Neuronal stem cell (in vitro differentiated cells): ENCODE measurements around the gene ZNF385B.

Experiments
- DNase-seq: peaks from one replicate; pipeline ENCODE4 v3.0.0-alpha.2; 2013; ENCODE audit warnings: low spot score
- H2AFZ ChIP-seq: one replicate; pipeline ENCODE4 v1.6.1; 2013; ENCODE audit warnings: mild to moderate bottlenecking, low read length, inconsistent platforms
- H2AK5ac ChIP-seq: 2 replicates; pipeline ENCODE4 v1.6.1; 2013; ENCODE audit warnings: low read depth, mild to moderate bottlenecking, inconsistent platforms, low read length, moderate library complexity, mixed read lengths
- H2BK120ac ChIP-seq: 2 replicates; pipeline ENCODE4 v1.6.1; 2013; ENCODE audit warnings: low read depth, mild to moderate bottlenecking, inconsistent platforms, low read length, moderate library complexity, mixed read lengths
- H2BK12ac ChIP-seq: one replicate; pipeline ENCODE4 v1.6.1; 2013; ENCODE audit warnings: low read length, inconsistent platforms
- H2BK15ac ChIP-seq: 2 replicates; pipeline ENCODE4 v1.6.1; 2013; ENCODE audit warnings: mild to moderate bottlenecking, low read length, inconsistent platforms, mixed read lengths
- H2BK5ac ChIP-seq: one replicate; pipeline ENCODE4 v1.6.1; 2013; ENCODE audit warnings: inconsistent platforms, mild to moderate bottlenecking, low read length, moderate library complexity
- H3K14ac ChIP-seq: one replicate; pipeline ENCODE4 v1.6.1; 2013; ENCODE audit warnings: low read length, inconsistent platforms
- H3K18ac ChIP-seq: 2 replicates; pipeline ENCODE4 v1.6.1; 2013; ENCODE audit warnings: low read length, inconsistent platforms
- H3K23ac ChIP-seq: 2 replicates; pipeline ENCODE4 v1.6.1; 2013; ENCODE audit warnings: low read depth, mild to moderate bottlenecking, mixed read lengths, low read length, inconsistent platforms; ENCODE audit not compliant: poor library complexity
- H3K27ac ChIP-seq: replicated peaks from 3 replicates; pipeline ENCODE4 v1.5.1; 2013; ENCODE audit warnings: low read length, inconsistent platforms
- H3K27me3 ChIP-seq, 3 experiments: 2 replicates each; pipeline ENCODE4 v1.6.1; 2013; ENCODE audit warnings: low read length in 3 of 3, mild to moderate bottlenecking in 2 of 3, inconsistent platforms in 1 of 3, low read depth in 1 of 3, mixed read lengths in 1 of 3, moderate library complexity in 1 of 3; ENCODE audit not compliant: control insufficient read depth in 3 of 3, insufficient read depth in 3 of 3
- H3K36me3 ChIP-seq, 2 donors: replicated peaks in 1 of 2; 2 replicates each; pipeline ENCODE4 v1.6.1; 2013; ENCODE audit warnings: low read length in 2 of 2; ENCODE audit not compliant: control insufficient read depth in 2 of 2, insufficient read depth in 2 of 2
- H3K4ac ChIP-seq: 2 replicates; pipeline ENCODE4 v1.6.1; 2013; ENCODE audit warnings: inconsistent platforms, mild to moderate bottlenecking, low read length, moderate library complexity
- H3K4me1 ChIP-seq, 2 donors: 1 replicate in 1 of 2; 2 replicates in 1 of 2; pipeline ENCODE4 v1.6.1; 2013; ENCODE audit warnings: low read length in 2 of 2, low read depth in 1 of 2; ENCODE audit not compliant: control insufficient read depth in 2 of 2, insufficient read depth in 1 of 2
- H3K4me2 ChIP-seq: one replicate; pipeline ENCODE4 v1.6.1; 2013; ENCODE audit warnings: mild to moderate bottlenecking, low read length, inconsistent platforms; ENCODE audit not compliant: insufficient read depth, poor library complexity, severe bottlenecking
- H3K4me3 ChIP-seq, 2 donors: 2 replicates each; pipeline ENCODE4 v1.5.1; 2013; ENCODE audit warnings: low read length in 2 of 2, mild to moderate bottlenecking in 2 of 2, inconsistent platforms in 1 of 2, moderate library complexity in 1 of 2
- H3K79me1 ChIP-seq: one replicate; pipeline ENCODE4 v1.6.1; 2013; ENCODE audit warnings: low read depth, mild to moderate bottlenecking, inconsistent platforms, low read length, moderate library complexity
- H3K9ac ChIP-seq: one replicate; pipeline ENCODE4 v1.6.1; 2013; ENCODE audit warnings: mild to moderate bottlenecking, low read depth, low read length, inconsistent platforms; ENCODE audit not compliant: poor library complexity
- H3K9me3 ChIP-seq, 2 donors: replicated peaks in 1 of 2; 2 replicates each; pipeline versions ENCODE3 to v1.6.1; 2013; ENCODE audit warnings: low read length in 2 of 2, mild to moderate bottlenecking in 2 of 2, inconsistent platforms in 1 of 2, low read depth in 1 of 2, mixed read lengths in 1 of 2, moderate library complexity in 1 of 2; ENCODE audit not compliant: control insufficient read depth in 2 of 2, insufficient read depth in 1 of 2
- H4K8ac ChIP-seq: one replicate; pipeline ENCODE4 v1.6.1; 2013; ENCODE audit warnings: low read depth, mild to moderate bottlenecking, inconsistent platforms, low read length, moderate library complexity
- H4K91ac ChIP-seq: one replicate; pipeline ENCODE4 v1.6.1; 2013; ENCODE audit warnings: low read length, low read depth, mild to moderate bottlenecking, inconsistent platforms; ENCODE audit not compliant: poor library complexity
- whole genome bisulfite sequencing, 2 donors: extraction: QIAGEN DNeasy Blood & Tissue Kit; methylation state at CpG; one replicate each; pipeline ENCODE4 v1.1.7; 2013; ENCODE audit warnings: missing lambda C conversion rate in 2 of 2, mixed read lengths in 1 of 2; ENCODE audit not compliant: insufficient read length in 2 of 2, insufficient replicate concordance in 1 of 2; ENCODE audit errors: extremely low coverage in 2 of 2; 5-methylcytosine and 5-hydroxymethylcytosine counted together

Gene ZNF385B

DNA sequence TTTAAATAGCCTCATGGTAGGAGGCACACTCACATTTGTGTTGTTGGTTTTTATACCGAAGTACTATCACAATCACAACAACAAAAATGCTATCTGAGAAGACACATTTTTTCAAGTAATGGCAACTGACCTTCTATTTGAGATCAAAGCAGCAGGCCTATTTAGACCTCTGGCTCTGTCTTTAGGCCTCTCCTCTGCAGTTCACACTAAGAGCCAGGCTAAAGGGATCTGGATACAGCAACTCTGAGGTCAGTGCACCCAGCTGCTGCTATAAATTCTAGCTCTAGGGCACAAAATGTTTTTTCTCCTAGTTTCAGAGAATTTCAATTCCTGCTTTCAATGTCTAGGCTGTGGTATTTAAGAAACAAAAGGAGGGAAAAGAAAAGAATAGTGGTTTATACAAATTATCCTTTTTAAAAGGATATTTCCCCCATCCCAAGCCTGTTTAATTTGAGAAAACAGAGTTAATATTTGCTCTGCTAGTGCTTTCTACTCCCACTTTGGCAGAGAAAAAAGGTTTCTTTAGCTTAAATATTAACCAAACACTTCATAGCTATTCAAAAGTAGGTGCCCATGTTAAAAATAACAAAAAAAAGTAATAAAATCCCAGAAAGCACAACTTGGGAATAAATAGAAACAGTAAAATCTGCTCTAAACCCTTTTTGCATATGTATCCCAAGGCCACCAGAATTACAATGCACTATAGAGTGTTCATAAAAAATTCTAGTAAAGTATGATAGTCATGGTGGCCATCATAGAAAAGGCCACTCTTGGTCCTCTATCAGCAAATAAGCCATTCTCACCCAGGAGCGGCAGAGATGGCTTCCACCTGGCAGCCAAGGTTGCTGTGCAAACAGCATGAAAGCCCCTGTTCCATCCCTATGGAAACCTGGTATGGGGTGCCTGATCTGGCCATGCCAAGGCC lies 303.1 kb downstream of the ZNF385B start:
- Histone ChIP-seq H2AK5ac (no peak overlapping the region), H2BK15ac (no peak overlapping the region), H2BK120ac (no peak overlapping the region), H4K91ac (no peak overlapping the region), H4K8ac (no peak overlapping the region), H3K4me1 (peaks cover 1 to 6% of the 10 kb centered on the region in 2 donors), H2AFZ (peak overlapping the region; percentile 6), H2BK12ac (no peak overlapping the region), H3K4ac (no peak overlapping the region), H3K9ac (no peak overlapping the region), H3K79me1 (no peaks in the 10 kb centered on the region), H2BK5ac (no peak overlapping the region), H3K18ac (no peak overlapping the region), H3K27ac (no peak overlapping the region), H3K4me3 (no peak overlapping the region), H3K4me2 (no peak overlapping the region), H3K9me3 (no peaks in the 10 kb centered on the region), H3K23ac (no peak overlapping the region), H3K27me3 (no peaks in the 10 kb centered on the region), H3K36me3 (no peaks in the 10 kb centered on the region), H3K14ac (no peak overlapping the region)
- DNase-seq: no peak
- no CpG with 5 or more reads among the region's 2 CpGs for WGBS, 2 donors

DNA sequence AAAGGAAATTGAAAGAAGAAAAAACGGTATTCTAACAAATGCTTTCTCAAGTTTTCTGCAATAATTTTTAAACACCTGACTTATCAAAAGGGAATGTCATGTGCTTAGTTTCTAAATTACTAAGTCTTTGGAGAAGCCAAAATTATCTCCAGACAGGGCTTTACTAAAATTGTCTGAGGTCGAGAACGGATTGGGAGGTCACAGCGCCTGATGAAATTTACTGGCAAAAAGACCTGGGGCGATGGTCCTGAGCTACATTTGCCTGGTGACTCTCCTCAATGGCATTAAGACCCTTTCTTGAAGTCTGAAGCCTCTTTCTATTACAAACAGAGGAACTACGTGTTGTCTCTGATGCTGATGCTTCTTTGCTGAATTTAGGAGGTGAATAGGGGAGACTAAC lies 305.0 kb downstream of the ZNF385B start:
- Histone ChIP-seq H3K27me3 (no peaks in the 10 kb centered on the region), H3K4me1 (peaks cover 1 to 3% of the 10 kb centered on the region in 2 donors), H3K14ac (no peak overlapping the region), H2BK120ac (no peak overlapping the region), H3K79me1 (no peaks in the 10 kb centered on the region), H3K9me3 (no peaks in the 10 kb centered on the region), H4K8ac (no peak overlapping the region), H3K27ac (no peak overlapping the region), H3K9ac (no peak overlapping the region), H3K36me3 (no peaks in the 10 kb centered on the region), H2BK15ac (no peak overlapping the region), H2AFZ (no peak overlapping the region), H3K23ac (no peak overlapping the region), H2BK12ac (no peak overlapping the region), H4K91ac (no peak overlapping the region), H3K4me3 (no peak overlapping the region), H3K4me2 (no peak overlapping the region), H2AK5ac (no peak overlapping the region), H3K18ac (no peak overlapping the region), H2BK5ac (no peak overlapping the region), H3K4ac (no peak overlapping the region)
- WGBS, 2 donors: no CpG with 5 or more reads among the region's 6 CpGs
- no peak for DNase-seq

DNA sequence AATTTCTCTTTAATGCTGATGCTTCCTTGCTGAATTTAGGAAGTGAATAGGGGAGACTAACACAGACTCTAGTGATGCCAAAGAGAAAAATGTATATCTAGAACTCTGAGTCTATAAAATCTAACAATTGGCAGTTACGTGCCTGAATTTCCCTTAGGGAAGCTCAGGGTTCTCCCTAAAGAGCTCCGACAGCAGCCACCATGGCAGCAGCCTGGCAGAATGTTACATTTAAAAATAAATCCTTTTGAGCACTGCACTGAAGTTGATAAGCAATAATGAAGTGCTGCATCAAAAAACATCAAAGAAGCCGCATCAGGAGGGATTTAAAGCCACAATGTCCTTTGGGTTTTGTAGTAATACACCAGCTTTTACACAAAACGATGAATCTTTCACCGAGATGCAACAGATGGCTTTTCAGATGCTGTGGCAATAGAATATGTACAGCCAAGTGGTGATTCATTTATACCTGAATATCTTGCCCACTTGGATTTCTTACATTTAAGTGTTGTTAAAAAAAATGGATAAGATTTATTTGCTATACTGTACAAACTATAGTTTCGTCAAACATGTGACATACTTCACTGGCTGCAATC lies 305.6 kb downstream of the ZNF385B start:
- H3K4me3 ChIP-seq: no peak overlapping the region
- H3K27ac ChIP-seq: no peak overlapping the region
- WGBS, 2 donors: no CpG with 5 or more reads among the region's 6 CpGs
- H4K91ac ChIP-seq: no peak overlapping the region
- H4K8ac ChIP-seq: no peak overlapping the region
- no peak overlapping the region for H2BK15ac ChIP-seq
- H3K4me2 ChIP-seq: no peak overlapping the region
- no peaks in the 10 kb centered on the region for H3K9me3 ChIP-seq
- no peak overlapping the region for H2BK120ac ChIP-seq
- H3K4ac ChIP-seq: no peak overlapping the region
- no peak overlapping the region for H3K23ac ChIP-seq
- H3K4me1 ChIP-seq: peaks cover 3% of the 10 kb centered on the region in 2 donors
- H2BK12ac ChIP-seq: no peak overlapping the region
- H2BK5ac ChIP-seq: no peak overlapping the region
- no peak overlapping the region for H3K9ac ChIP-seq
- H2AK5ac ChIP-seq: no peak overlapping the region
- no peaks in the 10 kb centered on the region for H3K79me1 ChIP-seq
- no peak overlapping the region for H3K18ac ChIP-seq
- H3K14ac ChIP-seq: no peak overlapping the region
- no peaks in the 10 kb centered on the region for H3K27me3 ChIP-seq
- no peak for DNase-seq
- no peaks in the 10 kb centered on the region for H3K36me3 ChIP-seq
- H2AFZ ChIP-seq: no peak overlapping the region

DNA sequence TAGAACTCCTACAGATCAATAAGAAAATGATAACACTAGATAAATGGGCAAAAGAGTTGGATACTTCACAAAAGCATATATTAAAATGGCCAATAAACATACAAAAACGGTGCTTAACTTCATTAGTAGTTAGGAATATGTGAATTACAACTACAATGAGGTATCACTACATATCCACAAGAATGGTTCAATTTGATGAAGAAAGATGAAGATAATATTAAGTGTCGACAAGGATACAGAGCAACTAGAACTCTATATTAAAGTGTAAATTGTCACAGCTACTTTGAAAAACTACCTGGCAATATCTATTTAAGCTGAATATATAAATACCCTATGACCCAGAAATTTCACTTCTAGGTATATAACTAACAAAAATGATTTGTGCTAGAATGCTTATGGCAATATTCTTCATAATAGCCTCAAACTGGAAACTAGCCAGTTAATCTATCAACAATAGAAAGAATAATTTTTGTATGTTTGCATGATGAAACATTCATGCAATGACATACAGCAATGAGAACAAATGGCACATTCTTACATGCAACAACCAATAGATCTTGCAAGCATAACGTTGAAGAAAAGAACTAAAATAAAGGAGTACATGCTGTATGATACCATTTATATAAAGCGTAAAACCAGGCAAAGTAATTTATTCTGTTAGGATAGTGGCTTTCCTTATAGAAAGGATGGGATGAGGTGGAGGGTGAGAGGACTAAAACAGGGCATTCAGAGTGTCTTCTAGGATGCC lies 306.6 kb downstream of the ZNF385B start:
- H2BK120ac ChIP-seq: no peak overlapping the region
- no peak overlapping the region for H4K8ac ChIP-seq
- no peak overlapping the region for H3K4me2 ChIP-seq
- H3K36me3 ChIP-seq: no peaks in the 10 kb centered on the region
- no peak overlapping the region for H3K23ac ChIP-seq
- no peak overlapping the region for H3K4ac ChIP-seq
- H4K91ac ChIP-seq: no peak overlapping the region
- no peak overlapping the region for H3K18ac ChIP-seq
- no peaks in the 10 kb centered on the region for H3K79me1 ChIP-seq
- no CpG with 5 or more reads among the region's 4 CpGs for WGBS, 2 donors
- no peaks in the 10 kb centered on the region for H3K9me3 ChIP-seq
- peaks cover 3 to 5% of the 10 kb centered on the region in 2 donors for H3K4me1 ChIP-seq
- H3K4me3 ChIP-seq: no peak overlapping the region
- no peak overlapping the region for H2AFZ ChIP-seq
- no peak overlapping the region for H3K9ac ChIP-seq
- H2BK5ac ChIP-seq: no peak overlapping the region
- H2BK12ac ChIP-seq: no peak overlapping the region
- no peak overlapping the region for H3K27ac ChIP-seq
- H3K14ac ChIP-seq: no peak overlapping the region
- no peak for DNase-seq
- H2AK5ac ChIP-seq: no peak overlapping the region
- no peak overlapping the region for H2BK15ac ChIP-seq
- H3K27me3 ChIP-seq: no peaks in the 10 kb centered on the region
